ENCODE results near the gene GULP1.

The GULP1 gene

DNA sequence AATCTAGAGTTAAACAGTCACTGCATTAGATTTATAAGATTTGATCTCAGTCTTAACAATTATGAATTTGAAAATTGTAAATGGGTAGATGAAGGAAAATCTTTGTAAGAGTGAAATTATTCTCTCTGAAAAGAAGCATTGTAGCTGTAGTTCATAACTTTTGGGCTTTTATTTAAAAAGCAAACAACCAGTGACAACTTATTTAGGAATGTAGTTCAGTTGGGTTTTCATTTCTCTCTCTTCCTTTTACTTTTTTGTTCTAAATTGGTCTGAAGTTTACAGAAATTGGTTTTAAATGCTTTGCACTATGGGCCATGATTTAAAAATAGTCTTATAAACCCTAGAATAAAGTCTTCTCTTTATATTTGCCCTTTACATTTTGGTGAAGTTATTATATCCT, 296.6 kb downstream of the GULP1 start:
- H3K27ac ChIP-seq, result peak overlapping the region in 1 of 2 donors; percentile 44
- intact Hi-C loops (cut with DNase I; ENCODE audit: low total_unique reads), result no loop called here
- TF ChIP-seq, protein P1, sequence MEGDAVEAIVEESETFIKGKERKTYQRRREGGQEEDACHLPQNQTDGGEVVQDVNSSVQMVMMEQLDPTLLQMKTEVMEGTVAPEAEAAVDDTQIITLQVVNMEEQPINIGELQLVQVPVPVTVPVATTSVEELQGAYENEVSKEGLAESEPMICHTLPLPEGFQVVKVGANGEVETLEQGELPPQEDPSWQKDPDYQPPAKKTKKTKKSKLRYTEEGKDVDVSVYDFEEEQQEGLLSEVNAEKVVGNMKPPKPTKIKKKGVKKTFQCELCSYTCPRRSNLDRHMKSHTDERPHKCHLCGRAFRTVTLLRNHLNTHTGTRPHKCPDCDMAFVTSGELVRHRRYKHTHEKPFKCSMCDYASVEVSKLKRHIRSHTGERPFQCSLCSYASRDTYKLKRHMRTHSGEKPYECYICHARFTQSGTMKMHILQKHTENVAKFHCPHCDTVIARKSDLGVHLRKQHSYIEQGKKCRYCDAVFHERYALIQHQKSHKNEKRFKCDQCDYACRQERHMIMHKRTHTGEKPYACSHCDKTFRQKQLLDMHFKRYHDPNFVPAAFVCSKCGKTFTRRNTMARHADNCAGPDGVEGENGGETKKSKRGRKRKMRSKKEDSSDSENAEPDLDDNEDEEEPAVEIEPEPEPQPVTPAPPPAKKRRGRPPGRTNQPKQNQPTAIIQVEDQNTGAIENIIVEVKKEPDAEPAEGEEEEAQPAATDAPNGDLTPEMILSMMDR (IDR thresholded peaks at IDR 0.05), result no peak

DNA sequence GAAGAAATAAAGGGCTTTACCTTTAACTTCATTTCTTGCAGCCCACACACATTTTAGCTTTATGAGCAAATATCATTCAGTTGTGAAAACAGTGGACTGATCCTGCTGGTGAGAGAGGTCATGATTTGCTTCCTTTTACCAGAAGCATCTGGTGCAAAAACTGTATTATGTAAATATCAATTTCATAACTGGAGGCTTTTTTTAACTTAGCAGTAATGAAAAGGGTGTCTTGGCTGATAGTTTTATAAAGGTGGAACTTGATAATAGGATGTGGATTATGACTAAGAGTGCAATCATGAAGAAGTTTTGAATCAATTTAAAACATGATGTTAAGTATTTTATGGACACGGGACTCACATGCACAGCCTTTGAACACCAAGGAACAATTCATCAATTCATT, 304.4 kb downstream of the GULP1 start:
- H3K36me3 ChIP-seq, result peaks cover 0 to 5% (median 0%) of the 10 kb centered on the region in 3 donors
- H3K4me1 ChIP-seq, result peaks cover 0 to 50% (median 10%) of the 10 kb centered on the region in 4 donors
- H3K4me3 ChIP-seq, result no peak overlapping the region
- no peaks in the 10 kb centered on the region for H3K9me3 ChIP-seq
- no peak for DNase-seq
- H3K27ac ChIP-seq, result peak overlapping the region; percentile 48 to 70
- H3K27me3 ChIP-seq, result no peaks in the 10 kb centered on the region
- intact Hi-C loops (cut with DNase I; ENCODE audit: low total_unique reads), result no loop called here
- TF ChIP-seq, protein P1 (IDR thresholded peaks at IDR 0.05), result no peak

More for the DNA sequence above, 296.6 kb downstream of the GULP1 start:
- H3K27me3 ChIP-seq, result no peaks in the 10 kb centered on the region
- H3K9me3 ChIP-seq, result no peaks in the 10 kb centered on the region
- no peak for DNase-seq
- no peak overlapping the region for H3K4me3 ChIP-seq
- peaks cover 0 to 7% (median 0%) of the 10 kb centered on the region in 4 donors for H3K4me1 ChIP-seq
- peaks cover 7 to 14% (median 14%) of the 10 kb centered on the region in 3 donors for H3K36me3 ChIP-seq

DNA sequence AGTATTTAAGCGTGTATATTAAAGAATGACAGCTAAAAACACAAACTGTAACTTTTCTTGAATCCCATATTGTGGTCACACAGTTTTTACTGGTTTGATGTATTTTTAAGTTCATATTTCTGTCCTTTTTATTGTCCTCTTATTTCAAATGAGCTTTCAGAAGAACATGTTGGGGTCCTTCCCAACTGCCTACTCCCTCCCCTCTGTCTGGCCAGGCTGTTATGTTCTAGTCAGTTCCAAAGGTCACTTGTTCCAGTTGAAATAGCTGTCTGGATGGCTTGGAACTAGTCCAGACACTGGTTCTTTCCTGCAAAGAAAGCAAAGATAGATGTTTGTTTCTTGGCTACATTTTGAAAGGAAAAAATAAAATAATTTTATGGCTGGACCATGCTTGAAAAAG, 306.9 kb downstream of the GULP1 start:
- H3K4me1 ChIP-seq, result peaks cover 0 to 50% (median 10%) of the 10 kb centered on the region in 4 donors
- H3K9me3 ChIP-seq, result no peaks in the 10 kb centered on the region
- no peaks in the 10 kb centered on the region for H3K27me3 ChIP-seq
- H3K4me3 ChIP-seq, result no peak overlapping the region
- intact Hi-C loops (cut with DNase I; ENCODE audit: low total_unique reads), result no loop called here
- DNase-seq, result peak; percentile 26 to 64
- TF ChIP-seq, protein P1 (IDR thresholded peaks at IDR 0.05), result no peak
- peaks cover 0 to 5% (median 0%) of the 10 kb centered on the region in 3 donors for H3K36me3 ChIP-seq
- H3K27ac ChIP-seq, result peak overlapping the region; percentile 58 to 70

DNA sequence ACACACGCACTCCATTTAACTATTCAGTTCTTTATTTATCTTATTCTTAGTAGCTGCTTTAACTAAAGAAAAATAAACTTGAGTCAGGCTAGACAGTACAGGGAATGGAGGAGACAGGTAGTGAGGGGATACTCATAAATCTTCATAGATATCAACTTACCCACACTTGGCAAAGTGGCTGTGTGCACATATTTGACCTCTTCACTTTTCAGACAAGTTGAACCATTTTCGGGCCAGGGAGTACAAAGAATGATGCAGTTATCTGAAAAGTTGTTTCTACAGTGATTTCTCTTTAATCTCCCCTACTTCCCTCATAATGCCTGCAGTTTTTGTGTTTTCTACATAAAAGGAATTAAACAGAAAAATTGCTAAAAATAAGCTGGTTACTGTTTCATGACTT, 307.5 kb downstream of the GULP1 start:
- Histone ChIP-seq H3K36me3 (no peaks in the 10 kb centered on the region), H3K27me3 (no peaks in the 10 kb centered on the region), H3K27ac (peak overlapping the region; percentile 58 to 70), H3K4me1 (peaks cover 0 to 50% (median 10%) of the 10 kb centered on the region in 4 donors), H3K9me3 (no peaks in the 10 kb centered on the region), H3K4me3 (no peak overlapping the region)
- TF ChIP-seq, protein P1 (IDR thresholded peaks at IDR 0.05), result no peak
- DNase-seq, result no peak
- intact Hi-C loops (cut with DNase I; ENCODE audit: low total_unique reads), result no loop called here

DNA sequence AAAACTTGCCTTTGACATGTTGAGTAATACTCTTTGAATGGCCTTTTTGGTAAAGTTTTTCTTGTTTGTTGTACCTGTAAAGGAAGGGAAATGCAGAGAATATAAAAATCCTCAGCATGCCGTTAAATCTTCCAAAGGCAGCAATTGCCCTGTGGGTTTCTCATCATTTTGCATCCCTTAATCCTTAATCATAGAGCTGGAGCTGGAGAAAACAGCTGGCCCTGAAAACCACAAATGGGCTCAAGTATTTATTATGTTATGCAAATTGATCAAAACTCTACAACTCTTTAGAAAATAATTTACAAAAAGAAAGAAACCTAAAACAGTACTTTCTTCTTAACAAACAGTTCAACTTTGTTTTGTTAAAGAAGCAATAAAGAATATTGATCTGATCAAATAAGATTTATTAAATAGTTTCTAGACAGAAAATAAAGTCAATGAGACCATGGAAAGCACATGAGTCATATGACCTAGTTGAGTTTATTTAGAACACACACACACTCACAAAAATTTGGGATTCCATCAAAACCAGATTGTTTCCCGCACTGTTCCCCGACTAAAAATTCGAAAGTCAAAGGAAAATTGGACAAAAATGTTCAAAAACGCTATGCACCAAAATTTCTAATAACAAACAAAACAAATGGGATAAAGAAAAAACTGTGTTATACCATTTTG, 309.0 kb downstream of the GULP1 start:
- Histone ChIP-seq H3K27ac (peak overlapping the region; percentile 58 to 70), H3K36me3 (no peaks in the 10 kb centered on the region), H3K4me1 (peaks cover 0 to 50% (median 10%) of the 10 kb centered on the region in 4 donors), H3K27me3 (no peaks in the 10 kb centered on the region), H3K9me3 (no peaks in the 10 kb centered on the region), H3K4me3 (no peak overlapping the region)
- intact Hi-C loops (cut with DNase I; ENCODE audit: low total_unique reads), result no loop called here
- no peak for DNase-seq
- TF ChIP-seq, protein P1 (IDR thresholded peaks at IDR 0.05), result no peak

Measured in tibial artery (tissue), 4 donors.